HepG2 (cell line): ENCODE data around the gene PNKD. TPM values are rescaled to one million over a fixed set of nuclear protein-coding genes. Genes with fewer than 3 reads are reported as not detected.

Source experiments
- EP300 ChIP-seq, 3 experiments: sonication (generic) in 1 of 3; formaldehyde crosslinking in 1 of 3; IDR thresholded peaks; 2 replicates each; pipeline versions ENCODE4 v1.5.1 to v1.6.1; 2011 to 2020; ENCODE audit warnings: low read depth in 2 of 3, low read length in 2 of 3, borderline replicate concordance in 1 of 3, improper control_type of control experiment in 1 of 3, mild to moderate bottlenecking in 1 of 3, missing genetic modification reagents in 1 of 3, moderate library complexity in 1 of 3
- MAF1 ChIP-seq: sonication (generic); formaldehyde crosslinking; IDR thresholded peaks from 2 replicates; pipeline ENCODE4 v1.5.0; 2020; ENCODE audit warnings: missing genetic modification reagents, borderline replicate concordance
- ONECUT2 ChIP-seq: sonication (generic); formaldehyde crosslinking; IDR thresholded peaks from 2 replicates; pipeline ENCODE4 v1.4.0; 2020; ENCODE audit warnings: missing genetic modification reagents
- PHF20 ChIP-seq: sonication (generic); formaldehyde crosslinking; IDR thresholded peaks from 2 replicates; pipeline ENCODE4 v1.5.0; 2020; ENCODE audit warnings: mild to moderate bottlenecking, missing genetic modification reagents
- POLR2G ChIP-seq: fragments of 200-400 bp; formaldehyde crosslinking; IDR thresholded peaks from 2 replicates; pipeline ENCODE4 v1.6.1; 2018; ENCODE audit warnings: mild to moderate bottlenecking, low read depth, low read length, moderate library complexity
- RBFOX2 ChIP-seq: fragments of 200-400 bp; formaldehyde crosslinking; IDR thresholded peaks from 2 replicates; pipeline ENCODE4 v1.6.1; 2017; ENCODE audit warnings: low read depth, mild to moderate bottlenecking, low read length
- SOX6 ChIP-seq, 2 experiments: fragments of 450-650 bp in 1 of 2; sonication (generic) in 1 of 2; formaldehyde crosslinking in 1 of 2; IDR thresholded peaks; 2 replicates each; pipeline versions ENCODE4 v1.4.0 to v1.6.1; 2017 to 2020; ENCODE audit warnings: antibody characterized with exemption in 1 of 2, mild to moderate bottlenecking in 1 of 2, missing genetic modification reagents in 1 of 2
- TCF7L2 ChIP-seq: IDR thresholded peaks from 2 replicates; pipeline ENCODE4 v1.6.1; 2011; ENCODE audit warnings: mild to moderate bottlenecking, low read depth, low read length, moderate library complexity
- ZNF362 ChIP-seq: sonication (generic); formaldehyde crosslinking; IDR thresholded peaks from 2 replicates; pipeline ENCODE4 v1.4.0; 2020; ENCODE audit warnings: missing genetic modification reagents, mild to moderate bottlenecking, borderline replicate concordance
- ZNF546 ChIP-seq: sonication (generic); formaldehyde crosslinking; conservative IDR thresholded peaks from 2 replicates; pipeline ENCODE4 v1.8.1; 2023; ENCODE audit warnings: mild to moderate bottlenecking, missing genetic modification reagents
- ZNF772 ChIP-seq: sonication (generic); formaldehyde crosslinking; IDR thresholded peaks from 2 replicates; pipeline ENCODE4 v1.5.0; 2020; ENCODE audit warnings: mild to moderate bottlenecking, missing genetic modification reagents
- ZNF792 ChIP-seq: IDR thresholded peaks from 2 replicates; pipeline ENCODE4 v1.6.1; 2016
- ZNF839 ChIP-seq: sonication (generic); formaldehyde crosslinking; IDR thresholded peaks from 2 replicates; pipeline ENCODE4 v1.4.0; 2020; ENCODE audit warnings: missing genetic modification reagents, mild to moderate bottlenecking, borderline replicate concordance
- ZSCAN29 ChIP-seq: sonication (generic); formaldehyde crosslinking; conservative IDR thresholded peaks from 2 replicates; pipeline ENCODE4 v1.4.0; 2020; ENCODE audit warnings: mild to moderate bottlenecking, missing genetic modification reagents
- polyA plus RNA-seq, 8 experiments: library from polyadenylated mRNA; depleted of rRNA in 3 of 8; stranded (reverse) in 7 of 8; unstranded in 1 of 8; fragments of >200 nt; fragmentation: Illumina TruSeq in 4 of 8; extraction: Trizol in 4 of 8; gene quantifications; 2 replicates each; pipeline versions ENCODE4 v1.2.1 to v1.2.3, GENCODE V29; 2011 to 2016; ENCODE audit warnings: low read depth in 4 of 8, missing spikeins in 1 of 8, mixed read lengths in 1 of 8; ENCODE audit not compliant: insufficient read depth in 1 of 8
- total RNA-seq, 5 experiments: library from RNA; depleted of rRNA; stranded (reverse); fragments of >200 nt; fragmentation: Illumina TruSeq; extraction: Trizol; gene quantifications; 2 replicates each; pipeline ENCODE4 v1.2.3, GENCODE V29; 2016; ENCODE audit warnings: low read depth in 1 of 5
- TF ChIP-seq, protein P1 (sequence below): sonication (generic); formaldehyde crosslinking; IDR thresholded peaks from 2 replicates; pipeline ENCODE4 v1.4.0; 2020; ENCODE audit warnings: missing genetic modification reagents, borderline replicate concordance
- TF ChIP-seq, protein P2 (sequence below): sonication (generic); formaldehyde crosslinking; IDR thresholded peaks from 2 replicates; pipeline ENCODE4 v1.9.0; 2022; ENCODE audit warnings: low read depth, missing genetic modification reagents
- TF ChIP-seq, protein P3 (sequence below): sonication (generic); formaldehyde crosslinking; IDR thresholded peaks from 2 replicates; pipeline ENCODE4 v1.4.0; 2020; ENCODE audit warnings: mild to moderate bottlenecking, missing genetic modification reagents

PNKD gene
- total and polyA plus RNA-seq, 2 of the 13 experiments (the other 11 are each of a cell fraction or from before 2014, with no cell fraction given): 55.9 to 80.4 TPM

- TF ChIP-seq ZNF546 (CRISPR knock-in tag) (no peak), ZNF792 (CRISPR knock-in tag) (peak; percentile 72; the same call in 1 of the 2 replicates), ZSCAN29 (CRISPR knock-in tag) (peak; percentile 93), SOX6 (IDR thresholded peaks at IDR 0.05) (no peak), SOX6 (CRISPR knock-in tag; IDR thresholded peaks at IDR 0.05) (peak; percentile 88), ZNF362 (peak; percentile 74; the same call in 1 of the 2 replicates), ZNF839 (no peak), POLR2G (peak; percentile 83), TCF7L2 (no peak), RBFOX2 (peak; percentile 83), ONECUT2 (peak; percentile 37; the same call in 1 of the 2 replicates), PHF20 (peak; percentile 60; the same call in 1 of the 2 replicates), ZNF772 (no peak), EP300 (IDR thresholded peaks at IDR 0.05; ENCODE audit: low read depth in 2 of 2, low read length in 2 of 2) (peak; percentile 19 to 78; a peak in 3 of 4 replicates), EP300 (CRISPR knock-in tag; IDR thresholded peaks at IDR 0.05; ENCODE audit: borderline replicate concordance) (peak; percentile 72; the same call in 1 of the 2 replicates), MAF1 (no peak; the same call in 1 of the 2 replicates)
- TF ChIP-seq, protein P1, sequence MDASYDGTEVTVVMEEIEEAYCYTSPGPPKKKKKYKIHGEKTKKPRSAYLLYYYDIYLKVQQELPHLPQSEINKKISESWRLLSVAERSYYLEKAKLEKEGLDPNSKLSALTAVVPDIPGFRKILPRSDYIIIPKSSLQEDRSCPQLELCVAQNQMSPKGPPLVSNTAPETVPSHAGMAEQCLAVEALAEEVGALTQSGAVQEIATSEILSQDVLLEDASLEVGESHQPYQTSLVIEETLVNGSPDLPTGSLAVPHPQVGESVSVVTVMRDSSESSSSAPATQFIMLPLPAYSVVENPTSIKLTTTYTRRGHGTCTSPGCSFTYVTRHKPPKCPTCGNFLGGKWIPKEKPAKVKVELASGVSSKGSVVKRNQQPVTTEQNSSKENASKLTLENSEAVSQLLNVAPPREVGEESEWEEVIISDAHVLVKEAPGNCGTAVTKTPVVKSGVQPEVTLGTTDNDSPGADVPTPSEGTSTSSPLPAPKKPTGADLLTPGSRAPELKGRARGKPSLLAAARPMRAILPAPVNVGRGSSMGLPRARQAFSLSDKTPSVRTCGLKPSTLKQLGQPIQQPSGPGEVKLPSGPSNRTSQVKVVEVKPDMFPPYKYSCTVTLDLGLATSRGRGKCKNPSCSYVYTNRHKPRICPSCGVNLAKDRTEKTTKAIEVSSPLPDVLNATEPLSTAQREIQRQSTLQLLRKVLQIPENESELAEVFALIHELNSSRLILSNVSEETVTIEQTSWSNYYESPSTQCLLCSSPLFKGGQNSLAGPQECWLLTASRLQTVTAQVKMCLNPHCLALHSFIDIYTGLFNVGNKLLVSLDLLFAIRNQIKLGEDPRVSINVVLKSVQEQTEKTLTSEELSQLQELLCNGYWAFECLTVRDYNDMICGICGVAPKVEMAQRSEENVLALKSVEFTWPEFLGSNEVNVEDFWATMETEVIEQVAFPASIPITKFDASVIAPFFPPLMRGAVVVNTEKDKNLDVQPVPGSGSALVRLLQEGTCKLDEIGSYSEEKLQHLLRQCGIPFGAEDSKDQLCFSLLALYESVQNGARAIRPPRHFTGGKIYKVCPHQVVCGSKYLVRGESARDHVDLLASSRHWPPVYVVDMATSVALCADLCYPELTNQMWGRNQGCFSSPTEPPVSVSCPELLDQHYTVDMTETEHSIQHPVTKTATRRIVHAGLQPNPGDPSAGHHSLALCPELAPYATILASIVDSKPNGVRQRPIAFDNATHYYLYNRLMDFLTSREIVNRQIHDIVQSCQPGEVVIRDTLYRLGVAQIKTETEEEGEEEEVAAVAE: peak; percentile 56; the same call in 1 of the 2 replicates
- TF ChIP-seq, protein P2, sequence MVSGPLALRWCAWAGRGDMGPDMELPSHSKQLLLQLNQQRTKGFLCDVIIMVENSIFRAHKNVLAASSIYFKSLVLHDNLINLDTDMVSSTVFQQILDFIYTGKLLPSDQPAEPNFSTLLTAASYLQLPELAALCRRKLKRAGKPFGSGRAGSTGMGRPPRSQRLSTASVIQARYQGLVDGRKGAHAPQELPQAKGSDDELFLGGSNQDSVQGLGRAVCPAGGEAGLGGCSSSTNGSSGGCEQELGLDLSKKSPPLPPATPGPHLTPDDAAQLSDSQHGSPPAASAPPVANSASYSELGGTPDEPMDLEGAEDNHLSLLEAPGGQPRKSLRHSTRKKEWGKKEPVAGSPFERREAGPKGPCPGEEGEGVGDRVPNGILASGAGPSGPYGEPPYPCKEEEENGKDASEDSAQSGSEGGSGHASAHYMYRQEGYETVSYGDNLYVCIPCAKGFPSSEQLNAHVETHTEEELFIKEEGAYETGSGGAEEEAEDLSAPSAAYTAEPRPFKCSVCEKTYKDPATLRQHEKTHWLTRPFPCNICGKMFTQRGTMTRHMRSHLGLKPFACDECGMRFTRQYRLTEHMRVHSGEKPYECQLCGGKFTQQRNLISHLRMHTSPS (CRISPR knock-in tag): peak; percentile 82; the same call in 1 of the 2 replicates
- TF ChIP-seq, protein P3, sequence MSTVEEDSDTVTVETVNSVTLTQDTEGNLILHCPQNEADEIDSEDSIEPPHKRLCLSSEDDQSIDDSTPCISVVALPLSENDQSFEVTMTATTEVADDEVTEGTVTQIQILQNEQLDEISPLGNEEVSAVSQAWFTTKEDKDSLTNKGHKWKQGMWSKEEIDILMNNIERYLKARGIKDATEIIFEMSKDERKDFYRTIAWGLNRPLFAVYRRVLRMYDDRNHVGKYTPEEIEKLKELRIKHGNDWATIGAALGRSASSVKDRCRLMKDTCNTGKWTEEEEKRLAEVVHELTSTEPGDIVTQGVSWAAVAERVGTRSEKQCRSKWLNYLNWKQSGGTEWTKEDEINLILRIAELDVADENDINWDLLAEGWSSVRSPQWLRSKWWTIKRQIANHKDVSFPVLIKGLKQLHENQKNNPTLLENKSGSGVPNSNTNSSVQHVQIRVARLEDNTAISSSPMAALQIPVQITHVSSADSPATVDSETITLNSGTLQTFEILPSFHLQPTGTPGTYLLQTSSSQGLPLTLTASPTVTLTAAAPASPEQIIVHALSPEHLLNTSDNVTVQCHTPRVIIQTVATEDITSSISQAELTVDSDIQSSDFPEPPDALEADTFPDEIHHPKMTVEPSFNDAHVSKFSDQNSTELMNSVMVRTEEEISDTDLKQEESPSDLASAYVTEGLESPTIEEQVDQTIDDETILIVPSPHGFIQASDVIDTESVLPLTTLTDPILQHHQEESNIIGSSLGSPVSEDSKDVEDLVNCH: 0 out of 2 replicates have a peak, but pooled peaks have one; percentile 80
Measured at GRCh38 chr2:218395826-218396687, 125.7 kb downstream of the PNKD start (continued).
